Naive B cell (primary cell): Measurements from ENCODE around the gene VRTN. TPM values are rescaled to one million over a fixed set of nuclear protein-coding genes. Genes with fewer than 3 reads are reported as not detected.
"Not testable (repeated sequence)": the region's sequence is repeated elsewhere in the genome, so short reads cannot be mapped to it uniquely, and the experiment has no call there.

Experiments used
- ATAC-seq, 2 donors: fragments of 150-1000 bp; cut with Tn5 transposase; 2 replicates each; pipeline ENCODE4 v1.10.0; 2021; ENCODE audit warnings: low read depth in 2 of 2, mild to moderate bottlenecking in 2 of 2, moderate library complexity in 2 of 2
- DNase-seq: peaks from one replicate; pipeline ENCODE4 v3.0.0; 2022
- H3K27ac Mint-ChIP-seq, 6 donors: one replicate each; pipeline ENCODE4 v1.8.0; 2020 to 2022; ENCODE audit warnings: mild to moderate bottlenecking in 6 of 6, mixed read lengths in 6 of 6, moderate library complexity in 5 of 6, inconsistent platforms in 2 of 6
- H3K27me3 Mint-ChIP-seq, 3 donors: one replicate each; pipeline ENCODE4 v1.8.0; 2021 to 2022; ENCODE audit warnings: mixed read lengths in 3 of 3, mild to moderate bottlenecking in 1 of 3
- H3K36me3 Mint-ChIP-seq, 2 donors: one replicate each; pipeline ENCODE4 v1.8.0; 2020 to 2022; ENCODE audit warnings: mixed read lengths in 2 of 2, inconsistent platforms in 1 of 2, mild to moderate bottlenecking in 1 of 2
- H3K4me1 Mint-ChIP-seq, 3 donors: one replicate each; pipeline ENCODE4 v1.8.0; 2020 to 2022; ENCODE audit warnings: mixed read lengths in 3 of 3, inconsistent platforms in 1 of 3, mild to moderate bottlenecking in 1 of 3, moderate library complexity in 1 of 3
- H3K4me3 Mint-ChIP-seq, 8 donors: one replicate each; pipeline ENCODE4 v1.8.0; 2020 to 2022; ENCODE audit warnings: mild to moderate bottlenecking in 8 of 8, mixed read lengths in 8 of 8, moderate library complexity in 8 of 8, inconsistent platforms in 2 of 8
- H3K9me3 Mint-ChIP-seq, 7 donors: one replicate each; pipeline ENCODE4 v1.8.0; 2020 to 2022; ENCODE audit warnings: mixed read lengths in 7 of 7, mild to moderate bottlenecking in 5 of 7, inconsistent platforms in 2 of 7, moderate library complexity in 1 of 7
- polyA plus RNA-seq, 6 donors: library from polyadenylated mRNA; unstranded; fragments of 300-500 nt; fragmentation: Illumina TruSeq; gene quantifications; one replicate each; pipeline ENCODE4 v1.2.3, GENCODE V29; 2021; ENCODE audit warnings: low read depth in 6 of 6

Gene VRTN
- polyA plus RNA-seq, 6 donors from 2014 or later, result not detected

- H3K4me3 Mint-ChIP-seq, result no peak overlapping the region
These were observed 21.7 kb upstream of the VRTN start for GRCh38 chr14:74326369-74327152.

DNA sequence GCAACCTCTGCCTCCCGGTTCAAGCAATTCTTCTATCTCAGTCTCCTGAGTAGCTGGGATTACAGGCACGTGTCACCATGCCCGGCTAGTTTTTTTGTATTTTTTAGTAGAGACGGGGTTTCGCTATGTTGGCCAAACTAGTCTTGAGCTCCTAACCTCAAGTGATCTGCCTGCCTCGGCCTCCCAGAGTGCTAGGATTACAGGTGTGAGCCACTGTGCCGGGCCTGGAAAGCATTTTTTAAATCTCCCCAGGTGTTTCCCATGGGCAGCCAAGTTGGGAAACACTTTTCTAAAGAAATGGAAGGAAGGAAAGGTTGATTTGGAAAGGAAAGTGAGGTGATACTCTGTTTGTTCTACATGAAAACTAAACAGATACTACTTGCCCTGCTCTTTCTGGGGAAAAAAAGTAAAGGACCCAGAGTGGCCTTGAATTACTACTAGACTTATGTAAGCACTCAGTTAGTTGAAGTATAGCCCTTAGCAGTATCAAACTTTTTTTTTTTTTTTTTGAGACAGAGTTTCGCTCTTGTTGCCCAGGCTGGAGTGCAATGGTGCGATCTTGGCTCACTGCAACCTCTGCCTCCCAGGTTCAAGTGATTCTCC, 18.2 kb upstream of the VRTN start:
- not testable (repeated sequence) for DNase-seq, H3K36me3 Mint-ChIP-seq, H3K4me1 Mint-ChIP-seq, H3K4me3 Mint-ChIP-seq, H3K27ac Mint-ChIP-seq, ATAC-seq, H3K9me3 Mint-ChIP-seq
- peaks cover 3 to 28% (median 16%) of the 10 kb centered on the region in 3 donors for H3K27me3 Mint-ChIP-seq

More at GRCh38 chr14:74326369-74327152, 21.7 kb upstream of the VRTN start:
- no peaks in the 10 kb centered on the region for H3K36me3 Mint-ChIP-seq
- H3K9me3 Mint-ChIP-seq, result no peaks in the 10 kb centered on the region
- no peaks in the 10 kb centered on the region for H3K4me1 Mint-ChIP-seq
- H3K27ac Mint-ChIP-seq, result peak overlapping the region in 2 of 6 donors; percentile 60 to 88
- peaks cover 0 to 31% (median 29%) of the 10 kb centered on the region in 3 donors for H3K27me3 Mint-ChIP-seq
- DNase-seq (no peak), ATAC-seq (no peak)

- ATAC-seq (no peak), DNase-seq (no peak)
- Mint-ChIP-seq H3K9me3 (no peaks in the 10 kb centered on the region), H3K27me3 (peaks cover 5 to 16% (median 16%) of the 10 kb centered on the region in 3 donors), H3K4me3 (no peak overlapping the region), H3K27ac (no peak overlapping the region), H3K4me1 (no peaks in the 10 kb centered on the region), H3K36me3 (no peaks in the 10 kb centered on the region)
These were observed 14.4 kb upstream of the VRTN start for GRCh38 chr14:74333909-74334308.

GRCh38 chr14:74346341-74346740, 1.9 kb upstream of the VRTN start:
- no peaks in the 10 kb centered on the region for H3K36me3 Mint-ChIP-seq
- peaks cover 4 to 17% (median 17%) of the 10 kb centered on the region in 3 donors for H3K27me3 Mint-ChIP-seq
- no peaks in the 10 kb centered on the region for H3K4me1 Mint-ChIP-seq
- DNase-seq (no peak), ATAC-seq (no peak)
- no peaks in the 10 kb centered on the region for H3K9me3 Mint-ChIP-seq
- H3K27ac Mint-ChIP-seq, result no peak overlapping the region
- no peak overlapping the region for H3K4me3 Mint-ChIP-seq

DNA sequence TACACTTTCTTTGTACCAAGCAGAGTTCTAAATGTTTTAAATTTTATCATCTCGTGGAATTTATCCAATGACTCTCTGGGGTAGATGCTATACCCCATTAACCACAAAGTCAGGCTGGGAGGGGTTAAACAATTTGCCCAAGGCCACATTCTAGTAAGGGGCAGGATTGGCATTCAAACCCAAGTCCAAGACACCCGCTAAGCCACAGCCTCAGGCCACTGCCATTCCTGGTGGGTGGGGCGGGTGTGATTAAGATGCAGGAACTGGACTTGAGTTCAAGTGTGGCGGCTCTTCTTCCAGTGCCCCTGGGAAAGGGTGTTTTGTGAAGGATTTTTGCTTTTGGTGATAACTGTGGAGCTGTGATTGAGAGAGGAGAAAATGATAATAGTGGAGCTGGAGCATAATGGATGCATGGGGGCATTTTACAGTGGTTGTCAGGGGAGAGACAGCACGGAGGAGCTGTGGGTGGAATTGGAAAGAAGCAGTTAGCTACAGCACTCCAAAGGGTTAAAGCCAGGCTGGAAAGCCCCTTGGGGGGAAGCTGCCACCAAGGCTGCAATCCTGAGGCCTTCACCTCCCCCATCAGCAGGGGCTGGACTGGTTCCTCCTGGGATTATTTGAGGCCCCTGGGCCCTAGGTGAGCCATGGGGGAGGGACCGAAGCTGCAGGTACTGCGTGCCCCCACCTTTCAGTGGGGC, 1.0 kb upstream of the VRTN start:
- H3K4me3 Mint-ChIP-seq, result no peak overlapping the region
- no peaks in the 10 kb centered on the region for H3K4me1 Mint-ChIP-seq
- DNase-seq (no peak), ATAC-seq (no peak)
- no peaks in the 10 kb centered on the region for H3K36me3 Mint-ChIP-seq
- no peaks in the 10 kb centered on the region for H3K9me3 Mint-ChIP-seq
- peak overlapping the region in 2 of 6 donors; percentile 49 to 68 for H3K27ac Mint-ChIP-seq
- H3K27me3 Mint-ChIP-seq, result peaks cover 4 to 18% (median 18%) of the 10 kb centered on the region in 3 donors

- no peaks in the 10 kb centered on the region for H3K4me1 Mint-ChIP-seq
- H3K9me3 Mint-ChIP-seq, result no peaks in the 10 kb centered on the region
- no peak for DNase-seq
- no peaks in the 10 kb centered on the region for H3K36me3 Mint-ChIP-seq
- no peak for ATAC-seq
- no peak overlapping the region for H3K4me3 Mint-ChIP-seq
- H3K27ac Mint-ChIP-seq, result peak overlapping the region in 1 of 6 donors; percentile 49
- peaks cover 9 to 23% (median 18%) of the 10 kb centered on the region in 3 donors for H3K27me3 Mint-ChIP-seq
These were observed 523 bp upstream of the VRTN start for GRCh38 chr14:74347795-74348100.

GRCh38 chr14:74348735-74349463, 628 bp downstream of the VRTN start:
- no peak for DNase-seq
- Mint-ChIP-seq H3K4me3 (no peak overlapping the region), H3K27ac (no peak overlapping the region), H3K9me3 (no peaks in the 10 kb centered on the region), H3K27me3 (peaks cover 6 to 26% (median 18%) of the 10 kb centered on the region in 3 donors), H3K4me1 (no peaks in the 10 kb centered on the region), H3K36me3 (no peaks in the 10 kb centered on the region)
- no peak for ATAC-seq

DNA sequence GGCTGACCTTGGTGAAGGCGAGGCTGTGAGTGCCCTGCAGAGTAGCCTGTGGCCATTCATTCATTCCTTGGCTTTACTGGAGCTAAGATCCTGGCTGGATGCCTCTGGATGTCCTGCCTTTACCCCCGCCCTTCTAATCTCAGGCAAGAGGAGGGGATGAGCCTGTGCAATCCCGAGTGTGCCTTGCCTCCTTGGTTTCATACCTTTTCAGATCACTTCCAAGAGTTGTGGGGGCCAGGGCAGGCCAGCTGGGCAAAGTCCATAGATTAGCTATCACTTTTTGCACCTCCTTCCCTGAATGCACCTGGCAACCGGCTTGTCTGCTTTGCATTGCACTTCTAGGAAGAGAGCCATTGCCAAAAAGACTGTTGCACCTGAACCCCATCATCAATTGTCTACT, 1.5 kb downstream of the VRTN start:
- no peaks in the 10 kb centered on the region for H3K36me3 Mint-ChIP-seq
- no peaks in the 10 kb centered on the region for H3K4me1 Mint-ChIP-seq

DNA sequence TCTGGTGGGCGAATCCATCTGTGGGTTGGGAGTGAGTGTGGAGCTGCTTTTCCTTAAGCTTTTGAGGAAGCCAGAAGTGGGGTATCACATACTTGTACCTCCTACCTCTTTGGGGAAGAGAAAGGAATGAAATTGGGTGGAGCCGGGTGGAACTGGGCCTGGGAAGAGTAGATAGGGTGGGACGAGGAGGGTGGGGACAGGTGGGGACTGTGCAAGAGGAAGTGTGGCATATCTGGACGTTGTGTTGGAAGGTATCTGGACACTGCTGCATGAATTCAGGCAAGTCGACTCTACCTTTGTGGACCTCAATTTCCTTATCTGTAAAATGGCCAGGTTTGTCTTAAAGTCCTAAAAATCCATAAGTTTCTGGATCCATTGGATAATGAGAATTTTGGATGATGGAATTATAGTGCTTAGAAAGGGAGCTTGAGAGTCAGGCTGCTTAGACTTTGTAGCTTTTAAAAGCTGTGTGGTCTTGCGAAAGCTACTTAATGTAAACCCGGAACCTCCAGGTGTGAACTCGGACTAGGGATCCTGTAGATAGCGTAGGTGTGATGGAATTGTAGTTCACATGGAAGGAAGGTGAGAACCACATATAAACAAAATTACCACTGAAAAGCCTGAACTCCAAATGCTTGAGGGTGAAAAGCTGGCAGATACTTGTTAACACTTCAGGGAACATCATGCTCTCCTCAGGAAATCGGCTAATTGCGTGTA, 2.1 kb downstream of the VRTN start:
- no peak overlapping the region for H3K27ac Mint-ChIP-seq
- peaks cover 6 to 26% (median 18%) of the 10 kb centered on the region in 3 donors for H3K27me3 Mint-ChIP-seq
- H3K4me1 Mint-ChIP-seq, result no peaks in the 10 kb centered on the region
- H3K4me3 Mint-ChIP-seq, result no peak overlapping the region
- H3K36me3 Mint-ChIP-seq, result no peaks in the 10 kb centered on the region
- DNase-seq (no peak), ATAC-seq (no peak)
- no peaks in the 10 kb centered on the region for H3K9me3 Mint-ChIP-seq

More for the DNA sequence above, 1.5 kb downstream of the VRTN start:
- peaks cover 6 to 26% (median 18%) of the 10 kb centered on the region in 3 donors for H3K27me3 Mint-ChIP-seq
- DNase-seq (no peak), ATAC-seq (no peak)
- no peak overlapping the region for H3K27ac Mint-ChIP-seq
- H3K4me3 Mint-ChIP-seq, result no peak overlapping the region
- no peaks in the 10 kb centered on the region for H3K9me3 Mint-ChIP-seq

GRCh38 chr14:74350928-74351323, 2.7 kb downstream of the VRTN start:
- Mint-ChIP-seq H3K36me3 (no peaks in the 10 kb centered on the region), H3K9me3 (no peaks in the 10 kb centered on the region), H3K4me3 (no peak overlapping the region), H3K27ac (no peak overlapping the region), H3K4me1 (no peaks in the 10 kb centered on the region), H3K27me3 (peaks cover 6 to 26% (median 18%) of the 10 kb centered on the region in 3 donors)
- ATAC-seq, result no peak
- no peak for DNase-seq

DNA sequence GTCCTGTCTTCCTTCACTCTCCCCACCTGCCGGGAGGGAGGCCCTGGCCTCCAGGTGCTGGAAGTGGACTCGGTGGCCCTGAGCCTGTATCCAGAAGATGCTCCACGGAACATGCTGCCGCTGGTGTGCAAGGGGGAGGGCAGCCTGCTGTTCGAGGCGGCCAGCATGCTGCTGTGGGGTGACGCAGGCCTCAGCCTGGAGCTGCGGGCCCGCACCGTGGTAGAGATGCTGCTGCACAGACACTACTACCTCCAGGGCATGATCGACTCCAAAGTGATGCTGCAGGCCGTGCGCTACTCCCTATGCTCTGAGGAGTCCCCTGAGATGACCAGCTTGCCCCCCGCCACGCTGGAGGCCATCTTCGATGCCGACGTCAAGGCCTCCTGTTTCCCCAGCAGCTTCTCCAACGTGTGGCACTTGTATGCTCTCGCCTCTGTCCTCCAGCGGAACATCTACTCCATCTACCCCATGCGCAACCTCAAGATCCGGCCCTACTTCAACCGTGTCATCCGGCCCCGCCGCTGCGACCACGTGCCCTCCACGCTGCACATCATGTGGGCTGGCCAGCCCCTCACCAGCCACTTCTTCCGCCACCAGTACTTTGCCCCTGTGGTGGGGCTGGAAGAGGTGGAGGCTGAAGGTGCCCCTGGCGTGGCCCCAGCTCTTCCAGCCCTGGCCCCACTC, 8.8 kb downstream of the VRTN start:
- DNase-seq, result no peak
- Mint-ChIP-seq H3K9me3 (no peaks in the 10 kb centered on the region), H3K4me3 (no peak overlapping the region), H3K4me1 (peaks cover 0 to under 1% (median 0%) of the 10 kb centered on the region in 3 donors), H3K27me3 (peaks cover 6 to 20% (median 19%) of the 10 kb centered on the region in 3 donors), H3K36me3 (no peaks in the 10 kb centered on the region), H3K27ac (peak overlapping the region in 1 of 6 donors; percentile 32)
- ATAC-seq, result no peak

GRCh38 chr14:74357585-74357984, 9.3 kb downstream of the VRTN start:
- DNase-seq (no peak), ATAC-seq (no peak)
- Mint-ChIP-seq H3K36me3 (no peaks in the 10 kb centered on the region), H3K27ac (no peak overlapping the region), H3K9me3 (no peaks in the 10 kb centered on the region), H3K27me3 (peaks cover 2 to 20% (median 20%) of the 10 kb centered on the region in 3 donors), H3K4me1 (peaks cover 0 to 6% (median 3%) of the 10 kb centered on the region in 3 donors), H3K4me3 (no peak overlapping the region)
